Mesenchymal stem cell (in vitro differentiated cells and primary cell): Measurements from ENCODE around the gene IL1RAPL1.

Source experiments
- DNase-seq: peaks from one replicate; pipeline ENCODE4 v3.0.0-alpha.2; 2013
- H2AFZ ChIP-seq: one replicate; pipeline ENCODE4 v1.6.1; 2013; ENCODE audit warnings: low read depth, mild to moderate bottlenecking, control low read depth, inconsistent platforms, low read length, moderate library complexity
- H2AK5ac ChIP-seq: 2 replicates; pipeline ENCODE4 v1.6.1; 2013; ENCODE audit warnings: low read length, moderate library complexity, mild to moderate bottlenecking, inconsistent platforms; ENCODE audit not compliant: severe bottlenecking
- H2BK120ac ChIP-seq: one replicate; pipeline ENCODE4 v1.6.1; 2013; ENCODE audit warnings: low read depth, mild to moderate bottlenecking, inconsistent platforms, low read length, moderate library complexity
- H2BK12ac ChIP-seq, 2 experiments: one replicate each; pipeline ENCODE4 v1.6.1; 2013; ENCODE audit warnings: inconsistent platforms in 2 of 2, low read length in 2 of 2, mild to moderate bottlenecking in 2 of 2, moderate library complexity in 2 of 2, control low read depth in 1 of 2
- H2BK15ac ChIP-seq: one replicate; pipeline ENCODE4 v1.6.1; 2013; ENCODE audit warnings: mild to moderate bottlenecking, low read depth, inconsistent platforms; ENCODE audit not compliant: poor library complexity, severe bottlenecking
- H2BK5ac ChIP-seq: 2 replicates; pipeline ENCODE4 v1.6.1; 2013; ENCODE audit warnings: low read depth, mild to moderate bottlenecking, low read length, control low read depth, inconsistent platforms; ENCODE audit not compliant: poor library complexity, severe bottlenecking
- H3K14ac ChIP-seq, 2 experiments: one replicate each; pipeline ENCODE4 v1.6.1; 2013; ENCODE audit warnings: inconsistent platforms in 2 of 2, low read length in 2 of 2, control low read depth in 1 of 2, mild to moderate bottlenecking in 1 of 2, moderate library complexity in 1 of 2
- H3K18ac ChIP-seq, 2 experiments: one replicate each; pipeline ENCODE4 v1.6.1; 2013; ENCODE audit warnings: inconsistent platforms in 2 of 2, low read length in 2 of 2, control low read depth in 1 of 2, low read depth in 1 of 2, mild to moderate bottlenecking in 1 of 2
- H3K23ac ChIP-seq, 2 experiments: one replicate each; pipeline ENCODE4 v1.6.1; 2013; ENCODE audit warnings: inconsistent platforms in 2 of 2, low read length in 2 of 2, mild to moderate bottlenecking in 2 of 2, moderate library complexity in 2 of 2, control low read depth in 1 of 2
- H3K27ac ChIP-seq: 2 replicates; pipeline ENCODE4 v1.5.1; 2013; ENCODE audit warnings: mild to moderate bottlenecking, moderate library complexity, low read length, control low read depth, inconsistent platforms; ENCODE audit not compliant: poor library complexity, severe bottlenecking
- H3K27me3 ChIP-seq, 2 experiments: 2 replicates each; pipeline versions ENCODE4 v1.6.1 to v1.7.0; 2013; ENCODE audit warnings: low read length in 2 of 2, mild to moderate bottlenecking in 2 of 2, moderate library complexity in 2 of 2, control low read depth in 1 of 2, inconsistent platforms in 1 of 2; ENCODE audit not compliant: control insufficient read depth in 1 of 2, insufficient read depth in 1 of 2
- H3K36me3 ChIP-seq, 2 experiments: 2 replicates each; pipeline versions ENCODE4 v1.6.1 to v1.7.0; 2013; ENCODE audit warnings: low read length in 2 of 2, control low read depth in 1 of 2, inconsistent platforms in 1 of 2, low read depth in 1 of 2, mild to moderate bottlenecking in 1 of 2; ENCODE audit not compliant: insufficient read depth in 2 of 2, control insufficient read depth in 1 of 2
- H3K4ac ChIP-seq, 2 experiments: one replicate each; pipeline ENCODE4 v1.6.1; 2013; ENCODE audit warnings: inconsistent platforms in 2 of 2, low read length in 2 of 2, mild to moderate bottlenecking in 2 of 2, moderate library complexity in 2 of 2, control low read depth in 1 of 2, low read depth in 1 of 2
- H3K4me1 ChIP-seq: 2 replicates; pipeline ENCODE4 v1.6.1; 2013; ENCODE audit warnings: low read depth, low read length, control low read depth; ENCODE audit not compliant: control insufficient read depth, insufficient read depth
- H3K4me2 ChIP-seq: 2 replicates; pipeline ENCODE4 v1.6.1; 2013; ENCODE audit warnings: low read length, mild to moderate bottlenecking, inconsistent platforms; ENCODE audit not compliant: poor library complexity, severe bottlenecking
- H3K4me3 ChIP-seq, 2 experiments: 2 replicates each; pipeline versions ENCODE4 v1.5.1 to v1.7.0; 2013; ENCODE audit warnings: low read length in 2 of 2, mild to moderate bottlenecking in 2 of 2, control low read depth in 1 of 2, low read depth in 1 of 2; ENCODE audit not compliant: insufficient read depth in 1 of 2
- H3K79me1 ChIP-seq: replicated peaks from 2 replicates; pipeline ENCODE4 v1.6.1; 2013; ENCODE audit warnings: mild to moderate bottlenecking, control low read depth, low read length, inconsistent platforms; ENCODE audit not compliant: poor library complexity, severe bottlenecking
- H3K9ac ChIP-seq: 2 replicates; pipeline ENCODE4 v1.7.0; 2013; ENCODE audit warnings: mild to moderate bottlenecking, low read length, moderate library complexity
- H3K9me3 ChIP-seq: 2 replicates; pipeline ENCODE4 v1.7.0; 2013; ENCODE audit warnings: mild to moderate bottlenecking, low read length; ENCODE audit not compliant: control insufficient read depth
- H4K8ac ChIP-seq: one replicate; pipeline ENCODE4 v1.6.1; 2013; ENCODE audit warnings: inconsistent platforms, mild to moderate bottlenecking, low read length, moderate library complexity
- H4K91ac ChIP-seq: one replicate; pipeline ENCODE4 v1.6.1; 2013; ENCODE audit warnings: mild to moderate bottlenecking, low read length, inconsistent platforms
- WGBS: methylation state at CpG from one replicate; pipeline ENCODE4 v1.1.7; 2013; ENCODE audit warnings: mixed read lengths; 5-methylcytosine and 5-hydroxymethylcytosine counted together

Gene IL1RAPL1

DNA sequence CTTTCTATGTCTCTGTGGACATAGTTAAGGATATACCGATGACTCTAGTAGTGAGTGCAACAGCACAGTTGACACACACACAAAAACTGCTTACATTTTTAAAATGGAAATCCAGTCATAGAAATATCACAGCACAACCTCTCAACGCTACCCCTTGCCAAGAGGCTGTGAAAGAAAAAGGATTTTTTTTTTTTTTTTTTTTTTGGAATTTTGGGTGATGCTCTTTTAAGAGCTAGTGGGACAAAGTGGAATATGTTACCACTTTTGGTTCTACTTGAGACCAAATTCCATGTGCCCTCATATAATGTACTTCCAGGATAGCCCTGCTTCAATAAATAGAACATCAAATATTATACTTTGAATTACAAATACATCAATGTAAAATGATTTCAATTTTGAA is 1247.1 kb downstream of the IL1RAPL1 start:
- no peak overlapping the region for H4K8ac ChIP-seq
- H3K4me1 ChIP-seq = no peaks in the 10 kb centered on the region
- no peak overlapping the region for H3K4me3 ChIP-seq
- no peak overlapping the region for H2BK5ac ChIP-seq
- no peaks in the 10 kb centered on the region for H3K79me1 ChIP-seq
- no peak overlapping the region for H3K18ac ChIP-seq
- H4K91ac ChIP-seq = no peak overlapping the region
- no peak overlapping the region for H3K4ac ChIP-seq
- H2AFZ ChIP-seq = no peak overlapping the region
- H2BK120ac ChIP-seq = no peak overlapping the region
- no peak overlapping the region for H3K4me2 ChIP-seq
- DNase-seq = no peak
- no peak overlapping the region for H3K23ac ChIP-seq
- no peak overlapping the region for H2BK12ac ChIP-seq
- H3K27me3 ChIP-seq = no peaks in the 10 kb centered on the region
- H2BK15ac ChIP-seq = no peak overlapping the region
- no CpG with 5 or more reads among the region's 2 CpGs for WGBS
- no peak overlapping the region for H3K27ac ChIP-seq
- no peak overlapping the region for H3K14ac ChIP-seq
- no peaks in the 10 kb centered on the region for H3K36me3 ChIP-seq
- H3K9ac ChIP-seq = no peak overlapping the region
- no peaks in the 10 kb centered on the region for H3K9me3 ChIP-seq
- H2AK5ac ChIP-seq = no peak overlapping the region

GRCh38 chrX:29834764-29835163 is 1247.5 kb downstream of the IL1RAPL1 start:
- Histone ChIP-seq H2AK5ac (no peak overlapping the region), H4K8ac (no peak overlapping the region), H3K36me3 (no peaks in the 10 kb centered on the region), H3K4me2 (no peak overlapping the region), H3K4me1 (no peaks in the 10 kb centered on the region), H3K9me3 (no peaks in the 10 kb centered on the region), H3K23ac (no peak overlapping the region), H2BK15ac (no peak overlapping the region), H3K4ac (no peak overlapping the region), H4K91ac (no peak overlapping the region), H3K27me3 (no peaks in the 10 kb centered on the region), H3K27ac (no peak overlapping the region), H3K18ac (no peak overlapping the region), H3K9ac (no peak overlapping the region), H2AFZ (no peak overlapping the region), H2BK5ac (no peak overlapping the region), H3K79me1 (no peaks in the 10 kb centered on the region), H3K4me3 (no peak overlapping the region), H3K14ac (no peak overlapping the region), H2BK12ac (no peak overlapping the region), H2BK120ac (no peak overlapping the region)
- DNase-seq = no peak

GRCh38 chrX:29841750-29842149 is 1254.5 kb downstream of the IL1RAPL1 start:
- H2BK5ac ChIP-seq = no peak overlapping the region
- no peak overlapping the region for H4K91ac ChIP-seq
- no peak overlapping the region for H3K9ac ChIP-seq
- H3K4me2 ChIP-seq = no peak overlapping the region
- H3K27ac ChIP-seq = no peak overlapping the region
- no peak overlapping the region for H4K8ac ChIP-seq
- no peaks in the 10 kb centered on the region for H3K27me3 ChIP-seq
- no peak overlapping the region for H2BK12ac ChIP-seq
- no peaks in the 10 kb centered on the region for H3K79me1 ChIP-seq
- H2AFZ ChIP-seq = no peak overlapping the region
- no peak overlapping the region for H3K14ac ChIP-seq
- peak; percentile 56 for DNase-seq
- H3K36me3 ChIP-seq = no peaks in the 10 kb centered on the region
- no peak overlapping the region for H2BK15ac ChIP-seq
- H3K4me1 ChIP-seq = no peaks in the 10 kb centered on the region
- H2BK120ac ChIP-seq = no peak overlapping the region
- H3K4me3 ChIP-seq = no peak overlapping the region
- WGBS = 8% methylated on average over 2 of the region's 3 CpGs
- no peak overlapping the region for H3K18ac ChIP-seq
- H3K9me3 ChIP-seq = no peaks in the 10 kb centered on the region
- H2AK5ac ChIP-seq = no peak overlapping the region
- H3K4ac ChIP-seq = no peak overlapping the region
- no peak overlapping the region for H3K23ac ChIP-seq

- no peak overlapping the region for H3K27ac ChIP-seq
- no peak overlapping the region for H3K18ac ChIP-seq
- no peak overlapping the region for H2BK5ac ChIP-seq
- no peak overlapping the region for H2BK12ac ChIP-seq
- H4K91ac ChIP-seq = no peak overlapping the region
- no peaks in the 10 kb centered on the region for H3K4me1 ChIP-seq
- no peak overlapping the region for H2AK5ac ChIP-seq
- no peak overlapping the region for H2BK120ac ChIP-seq
- no peak overlapping the region for H2AFZ ChIP-seq
- H3K4ac ChIP-seq = no peak overlapping the region
- WGBS = 100% methylated on average over 1 of the region's 4 CpGs
- no peaks in the 10 kb centered on the region for H3K79me1 ChIP-seq
- no peak overlapping the region for H2BK15ac ChIP-seq
- H3K9ac ChIP-seq = no peak overlapping the region
- no peak overlapping the region for H4K8ac ChIP-seq
- H3K27me3 ChIP-seq = no peaks in the 10 kb centered on the region
- no peak overlapping the region for H3K23ac ChIP-seq
- no peak for DNase-seq
- no peaks in the 10 kb centered on the region for H3K36me3 ChIP-seq
- H3K9me3 ChIP-seq = no peaks in the 10 kb centered on the region
- H3K14ac ChIP-seq = no peak overlapping the region
- no peak overlapping the region for H3K4me3 ChIP-seq
- no peak overlapping the region for H3K4me2 ChIP-seq
Measured at GRCh38 chrX:29842552-29842951, 1255.3 kb downstream of the IL1RAPL1 start.
